Measurements from ENCODE around the gene SPTLC2. TPM values are rescaled to one million over a fixed set of nuclear protein-coding genes. Genes with fewer than 3 reads are reported as not detected.

SPTLC2 gene
- total and polyA plus RNA-seq, 2 of the 8 experiments (the other 6 are each of a cell fraction or from before 2014, with no cell fraction given) = 8.9 to 35.1 TPM

- Histone ChIP-seq H3K4me3 (ENCODE audit: extremely low read depth in 1 of 4, insufficient read depth in 2 of 4, low read depth in 3 of 4, low read length in 4 of 4) (no peak overlapping the region), H3K14ac (ENCODE audit: insufficient read length) (no peak overlapping the region), H3K23me2 (ENCODE audit: low read depth, low read length) (no peaks in the 10 kb centered on the region), H3K27ac (ENCODE audit: low read depth, low read length) (no peak overlapping the region), H2BK120ac (replicated peaks; ENCODE audit: low read depth, low read length) (no peak overlapping the region), H3K9me3 (ENCODE audit: insufficient read depth in 2 of 2, low read depth in 1 of 2, low read length in 1 of 2) (peaks cover 0 to 3% of the 10 kb centered on the region in 2 experiments; a peak in 1 of 4 replicates), H3K4me1 (replicated peaks in 1 of 4; ENCODE audit: control insufficient read depth in 3 of 4, insufficient read depth in 4 of 4, low read length in 3 of 4) (no peaks in the 10 kb centered on the region), H2BK15ac (ENCODE audit: low read length) (no peak overlapping the region), H2BK5ac (ENCODE audit: low read depth, low read length) (no peak overlapping the region), H4K8ac (ENCODE audit: extremely low read depth, insufficient read depth, low read length) (no peak overlapping the region), H2AK5ac (ENCODE audit: low read depth, low read length) (no peak overlapping the region), H3K56ac (replicated peaks; ENCODE audit: insufficient read length, low read depth, low read length) (no peak overlapping the region), H3K4me2 (ENCODE audit: insufficient read depth in 1 of 2, low read depth in 2 of 2, low read length in 2 of 2) (no peak overlapping the region), H3K23ac (ENCODE audit: insufficient read length) (no peak overlapping the region), H3K79me2 (ENCODE audit: control insufficient read depth in 1 of 2, insufficient read depth in 2 of 2, low read length in 2 of 2) (no peaks in the 10 kb centered on the region), H3K9ac (replicated peaks in 1 of 4; ENCODE audit: extremely low read depth in 1 of 4, low read depth in 3 of 4, low read length in 3 of 4) (no peak overlapping the region), H3K18ac (ENCODE audit: extremely low read depth, low read length) (no peak overlapping the region), H4K91ac (replicated peaks; ENCODE audit: insufficient read length, low read length) (no peak overlapping the region), H3K4ac (replicated peaks; ENCODE audit: insufficient read length, low read depth, low read length) (no peak overlapping the region), H4K20me1 (replicated peaks in 1 of 2; ENCODE audit: control insufficient read depth in 1 of 2, insufficient read depth in 2 of 2, low read length in 2 of 2) (no peaks in the 10 kb centered on the region), H3K36me3 (ENCODE audit: control insufficient read depth in 2 of 4, insufficient read depth in 4 of 4, low read length in 3 of 4) (no peaks in the 10 kb centered on the region), H2BK12ac (ENCODE audit: low read depth, low read length) (no peak overlapping the region), H2BK20ac (ENCODE audit: low read length) (no peak overlapping the region), H3K79me1 (ENCODE audit: low read depth, low read length) (no peaks in the 10 kb centered on the region), H3K27me3 (replicated peaks in 1 of 4; ENCODE audit: control insufficient read depth in 3 of 4, extremely low read depth in 1 of 4, insufficient read depth in 3 of 4, low read length in 3 of 4) (no peaks in the 10 kb centered on the region), H2AFZ (ENCODE audit: low read length) (no peak overlapping the region), H4K5ac (ENCODE audit: insufficient read length, low read depth, low read length) (no peak overlapping the region)
- FAIRE-seq (no peak), DNase-seq (ENCODE audit: low read depth in 1 of 2, low spot score in 2 of 2) (no peak)
- ChIA-PET POLR2A (ENCODE audit: partially characterized antibody) (interaction anchor here (0.7 kb wide), 1 partner anchor 334 kb away, joined by 3 read pairs; no protein-coding TSS in a partner anchor), CTCF (ENCODE audit: partially characterized antibody) (interaction anchor here (0.9 kb wide), 1 partner anchor 502 kb away, joined by 3 read pairs; no protein-coding TSS in a partner anchor)
- no peak for TF ChIP-seq SAP30 (IDR thresholded peaks at IDR 0.05; ENCODE audit: insufficient read depth, insufficient replicate concordance, low read length)
- no peak for TF ChIP-seq SP1 (IDR thresholded peaks at IDR 0.05; ENCODE audit: low read depth, low read length)
- no peak for TF ChIP-seq MAX (IDR thresholded peaks at IDR 0.05)
- TF ChIP-seq, protein P1, sequence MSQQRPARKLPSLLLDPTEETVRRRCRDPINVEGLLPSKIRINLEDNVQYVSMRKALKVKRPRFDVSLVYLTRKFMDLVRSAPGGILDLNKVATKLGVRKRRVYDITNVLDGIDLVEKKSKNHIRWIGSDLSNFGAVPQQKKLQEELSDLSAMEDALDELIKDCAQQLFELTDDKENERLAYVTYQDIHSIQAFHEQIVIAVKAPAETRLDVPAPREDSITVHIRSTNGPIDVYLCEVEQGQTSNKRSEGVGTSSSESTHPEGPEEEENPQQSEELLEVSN (IDR thresholded peaks at IDR 0.05) = no peak
- no peak for TF ChIP-seq KDM1A (IDR thresholded peaks at IDR 0.05; ENCODE audit: borderline replicate concordance, low read length)
- TF ChIP-seq JUND (IDR thresholded peaks at IDR 0.05; ENCODE audit: low read length) = no peak
- no peak for TF ChIP-seq SIRT6 (IDR thresholded peaks at IDR 0.05; ENCODE audit: low read length)
- no peak for TF ChIP-seq SIN3A (conservative IDR thresholded peaks at IDR 0.05 in 1 of 2, IDR thresholded peaks at IDR 0.05 in 1 of 2; ENCODE audit: low read depth in 1 of 2, low read length in 2 of 2)
- TF ChIP-seq POLR2A (IDR thresholded peaks at IDR 0.05; ENCODE audit: control extremely low read depth in 1 of 2, low read depth in 2 of 2, low read length in 2 of 2) = no peak
- no peak for TF ChIP-seq CEBPB (IDR thresholded peaks at IDR 0.05; ENCODE audit: low read depth, low read length)
- no peak for TF ChIP-seq CTBP2 (IDR thresholded peaks at IDR 0.05; ENCODE audit: borderline replicate concordance, insufficient read depth, insufficient read length, low read length)
- no peak for TF ChIP-seq RNF2 (IDR thresholded peaks at IDR 0.05; ENCODE audit: borderline replicate concordance, low read depth, low read length, missing control alignments, poor library complexity, severe bottlenecking)
- TF ChIP-seq CHD2 (IDR thresholded peaks at IDR 0.05; ENCODE audit: low read length) = no peak
- TF ChIP-seq CBX8 (IDR thresholded peaks at IDR 0.05; ENCODE audit: borderline replicate concordance, low read depth, low read length) = no peak
- whole genome bisulfite sequencing, 2 experiments (ENCODE audit: extremely low coverage in 1 of 2, insufficient coverage in 1 of 2, insufficient read length in 1 of 2, insufficient replicate concordance in 2 of 2, low coverage in 1 of 2, low lambda C conversion rate in 2 of 2, missing lambda C conversion rate in 1 of 2) = 86% methylated on average over 2 of the region's 2 CpGs; no CpG with 5 or more reads in 1 of the 2 experiments
These were observed 31.4 kb upstream of the SPTLC2 start for GRCh38 chr14:77647853-77648252.
